ENCODE measurements around the gene MT1E.

The MT1E gene

GRCh38 chr16:56675685-56676210, 50.2 kb downstream of the MT1E start:
- H3K4me1 ChIP-seq (ENCODE audit: control insufficient read depth in 1 of 2, insufficient read depth in 1 of 2, low read depth in 1 of 2, low read length in 1 of 2) = peaks cover 7 to 18% of the 10 kb centered on the region in 2 experiments
- H3K4me3 ChIP-seq (ENCODE audit: low read depth in 1 of 2, low read length in 1 of 2) = no peak overlapping the region
- H3K27ac ChIP-seq = no peak overlapping the region
- no peaks in the 10 kb centered on the region for H3K36me3 ChIP-seq
- TF ChIP-seq CTCF (IDR thresholded peaks at IDR 0.05) = no peak
- no peaks in the 10 kb centered on the region for H3K9me3 ChIP-seq
- H3K27me3 ChIP-seq = peaks cover 78% of the 10 kb centered on the region

All from neutrophil (primary cell).